GM21786 (cell line): Measurements from ENCODE around the gene TIMM17B.

Source experiments
- ATAC-seq: cut with Tn5 transposase; IDR thresholded peaks from one replicate; pipeline ENCODE4 v1.9.1; 2021; ENCODE audit not compliant: unreplicated experiment

TIMM17B gene

GRCh38 chrX:48897625-48898306, at the start of gene TIMM17B, which contains the start of gene PQBP1:
Gene TIMM17B, minus strand, starts transcription at chrX:48897768. Its CDS starts 19 bp downstream, at chrX:48897749.
Gene PQBP1, plus strand, starts transcription at chrX:48897930. Its CDS starts 580 bp downstream, at chrX:48898510.
- ATAC-seq = peak; percentile 86

- no peak for ATAC-seq
Observed at GRCh38 chrX:48945517-48946348, 48.2 kb upstream of the TIMM17B start.

- no peak for ATAC-seq
Observed at GRCh38 chrX:48942895-48943294, 45.3 kb upstream of the TIMM17B start.

- ATAC-seq = no peak
Observed at GRCh38 chrX:48940404-48940955, 42.9 kb upstream of the TIMM17B start.

- peak; percentile 23 for ATAC-seq
Observed at GRCh38 chrX:48939524-48940228, 42.1 kb upstream of the TIMM17B start.

GRCh38 chrX:48938721-48939425, 41.3 kb upstream of the TIMM17B start:
- ATAC-seq = peak; percentile 48

- ATAC-seq = peak; percentile 50
Observed at GRCh38 chrX:48937054-48937907, 39.7 kb upstream of the TIMM17B start.

GRCh38 chrX:48936429-48937053, 39.0 kb upstream of the TIMM17B start:
- no peak for ATAC-seq

GRCh38 chrX:48935301-48935670, 37.7 kb upstream of the TIMM17B start:
- no peak for ATAC-seq

- ATAC-seq = no peak
Observed at GRCh38 chrX:48934581-48935300, 37.2 kb upstream of the TIMM17B start.

GRCh38 chrX:48933757-48934156, 36.2 kb upstream of the TIMM17B start:
- no peak for ATAC-seq

GRCh38 chrX:48927736-48928382, 30.3 kb upstream of the TIMM17B start:
- no peak for ATAC-seq

- ATAC-seq = no peak
Observed at GRCh38 chrX:48927123-48927522, 29.6 kb upstream of the TIMM17B start.

GRCh38 chrX:48924270-48924669, 26.7 kb upstream of the TIMM17B start:
- no peak for ATAC-seq

GRCh38 chrX:48923771-48924170, 26.2 kb upstream of the TIMM17B start:
- ATAC-seq = no peak

GRCh38 chrX:48920718-48921104, 23.1 kb upstream of the TIMM17B start:
- ATAC-seq = no peak

- ATAC-seq = no peak
Observed at GRCh38 chrX:48919947-48920717, 22.6 kb upstream of the TIMM17B start.
